GM12878 (cell line): ENCODE results near the gene ITGAV. TPM values are rescaled to one million over a fixed set of nuclear protein-coding genes. Genes with fewer than 3 reads are reported as not detected.

Experiments used
- ATAC-seq: fragments of 200-7000 bp; cut with Tn5 transposase; 3 replicates; pipeline ENCODE4 v1.9.1; 2020; ENCODE audit warnings: mild to moderate bottlenecking, moderate library complexity
- BruUV-seq: library from RNA; stranded (reverse); fragments of 400-500 nt; replicated peaks from 2 replicates; lab custom pipeline; 2021; lab: Mats Ljungman, UMichigan
- CTCF ChIA-PET: fragments of 300-600 bp; sonication (Branson Sonifier 250); formaldehyde crosslinking; extraction: SDS; loops from one replicate; lab custom pipeline; 2021; ENCODE audit warnings: inconsistent platforms; lab: Yijun Ruan, JAX
- POLR2A ChIA-PET: fragments of 350-600 bp; formaldehyde crosslinking; extraction: SDS; loops from one replicate; lab custom pipeline; 2021; ENCODE audit warnings: inconsistent platforms; lab: Charles Lee
- RAD21 ChIA-PET: fragments of 300-600 bp; sonication (Branson Sonifier 250); formaldehyde crosslinking; loops from one replicate; lab custom pipeline; 2023; ENCODE audit warnings: antibody characterized with exemption; ENCODE audit not compliant: unreplicated experiment; lab: Charles Lee
- SMC1A ChIA-PET: fragments of 300-600 bp; sonication (Branson Sonifier 250); formaldehyde crosslinking; loops from one replicate; lab custom pipeline; 2023; ENCODE audit not compliant: unreplicated experiment, uncharacterized antibody; lab: Charles Lee
- DNase-seq: peaks from one replicate; pipeline ENCODE4 v3.0.0-alpha.2; 2011; ENCODE audit warnings: low read depth, low spot score
- FAIRE-seq: peaks from 3 replicates; lab custom pipeline; 2011; peaks lifted over from hg19 to GRCh38; lab: Jason Lieb, UNC
- H2AFZ ChIP-seq: 2 replicates; pipeline ENCODE4 v1.6.0; 2011; ENCODE audit warnings: low read depth, low read length, control low read depth; ENCODE audit not compliant: control insufficient read depth
- H3K27ac ChIP-seq: 2 replicates; pipeline ENCODE4 v1.5.1; 2011; ENCODE audit warnings: control low read depth; ENCODE audit not compliant: control insufficient read depth, insufficient read depth
- H3K27me3 ChIP-seq, 2 experiments: replicated peaks in 1 of 2; 2 replicates each; pipeline versions ENCODE4 v1.6.0 to v1.6.1; 2011; ENCODE audit warnings: low read length in 1 of 2; ENCODE audit not compliant: control insufficient read depth in 2 of 2, insufficient read depth in 2 of 2
- H3K36me3 ChIP-seq, 2 experiments: 2 replicates each; pipeline ENCODE4 v1.5.1; 2011; ENCODE audit warnings: low read length in 1 of 2; ENCODE audit not compliant: control insufficient read depth in 2 of 2, insufficient read depth in 2 of 2
- H3K4me1 ChIP-seq: 2 replicates; pipeline ENCODE4 v1.6.1; 2011; ENCODE audit warnings: mild to moderate bottlenecking, low read length, moderate library complexity, mixed read lengths; ENCODE audit not compliant: control insufficient read depth, insufficient read depth
- H3K4me2 ChIP-seq: 2 replicates; pipeline ENCODE4 v1.6.0; 2011; ENCODE audit warnings: control low read depth; ENCODE audit not compliant: control insufficient read depth, insufficient read depth
- H3K4me3 ChIP-seq: fragments of 200-600 bp; sonication (generic); 2 replicates; pipeline ENCODE4 v1.5.1; 2016
- H3K79me2 ChIP-seq: 2 replicates; pipeline ENCODE4 v1.6.0; 2011; ENCODE audit warnings: low read length; ENCODE audit not compliant: control insufficient read depth, insufficient read depth
- H3K9ac ChIP-seq: 2 replicates; pipeline ENCODE4 v1.8.0; 2011; ENCODE audit warnings: low read length, control low read depth, mixed read lengths; ENCODE audit not compliant: control insufficient read depth, insufficient read depth
- H3K9me3 ChIP-seq: replicated peaks from 3 replicates; pipeline ENCODE4 v1.5.1; 2011; ENCODE audit warnings: mild to moderate bottlenecking, low read length; ENCODE audit not compliant: control insufficient read depth, insufficient read depth
- H4K20me1 ChIP-seq: 2 replicates; pipeline ENCODE4 v1.6.0; 2011; ENCODE audit not compliant: control insufficient read depth, insufficient read depth
- CHD4 ChIP-seq: fragments of 200-600 bp; sonication (generic); IDR thresholded peaks from 2 replicates; pipeline ENCODE4 v1.6.1; 2016; ENCODE audit warnings: mild to moderate bottlenecking
- CUX1 ChIP-seq: IDR thresholded peaks from 2 replicates; pipeline ENCODE4 v1.6.1; 2012; ENCODE audit warnings: improper control_type of control experiment, low read depth, low read length; ENCODE audit not compliant: insufficient replicate concordance
- PAX8 ChIP-seq: fragments of 450-650 bp; IDR thresholded peaks from 2 replicates; pipeline ENCODE4 v1.6.1; 2017; ENCODE audit warnings: mild to moderate bottlenecking, moderate library complexity
- RAD21 ChIP-seq: IDR thresholded peaks from 2 replicates; pipeline ENCODE4 v1.6.1; 2011; ENCODE audit warnings: mild to moderate bottlenecking, low read depth, low read length, moderate library complexity; ENCODE audit not compliant: insufficient read depth
- STAT3 ChIP-seq: IDR thresholded peaks from 2 replicates; pipeline ENCODE4 v1.6.1; 2011; ENCODE audit warnings: low read depth, low read length, improper control_type of control experiment
- USF2 ChIP-seq: IDR thresholded peaks from 2 replicates; pipeline ENCODE4 v1.6.1; 2011; ENCODE audit warnings: low read depth, low read length, improper control_type of control experiment, borderline replicate concordance
- WGBS: methylation state at CpG from one replicate; pipeline ENCODE4 v1.1.6; 2016; ENCODE audit warnings: low lambda C conversion rate; ENCODE audit not compliant: insufficient replicate concordance, insufficient coverage; ENCODE audit errors: missing lambda C conversion rate; 5-methylcytosine and 5-hydroxymethylcytosine counted together
- in situ Hi-C: fragments of 300-500 bp; cut with MboI; formaldehyde crosslinking; loops from 9 replicates; pipeline ENCODE4 v1.14.3; 2018; ENCODE audit warnings: mixed read lengths
- intact Hi-C: fragments of 100-400 bp; cut with micrococcal nuclease; formaldehyde crosslinking; loops from one replicate; pipeline ENCODE4 v1.14.2; 2022; ENCODE audit not compliant: unreplicated experiment
- polyA plus RNA-seq, 11 experiments: library from polyadenylated mRNA; depleted of rRNA in 4 of 11; unstranded in 6 of 11; stranded (reverse) in 5 of 11; fragments of >200 nt; fragmentation: Nextera tagmentation in 4 of 11; fragmentation: Illumina TruSeq in 1 of 11; extraction: Ambion mirVana in 4 of 11; extraction: Trizol in 1 of 11; gene quantifications; 1 replicate in 1 of 11; 2 replicates in 10 of 11; pipeline versions ENCODE4 v1.2.1 to v1.2.3, GENCODE V29; 2011 to 2016; ENCODE audit warnings: inconsistent platforms in 2 of 11, missing spikeins in 2 of 11, low read depth in 1 of 11
- total RNA-seq, 4 experiments: library from RNA; depleted of rRNA in 3 of 4; stranded (reverse); fragments of >200 nt in 3 of 4; fragmentation: Illumina TruSeq in 1 of 4; extraction: Trizol in 1 of 4; gene quantifications; 2 replicates each; pipeline versions ENCODE4 v1.2.1 to v1.2.3, GENCODE V29; 2013 to 2021

ITGAV gene
- total and polyA plus RNA-seq, 10 of the 15 experiments (the other 5 are each of a cell fraction or from before 2014, with no cell fraction given): 2.1 to 10.8 (median 6.1) TPM

GRCh38 chr2:186725783-186726182, 135.9 kb downstream of the ITGAV start (continued):
- TF ChIP-seq USF2 (no peak), STAT3 (no peak)
- TF ChIP-seq, all 136 proteins: peak for 0

GRCh38 chr2:186726938-186727337, 137.1 kb downstream of the ITGAV start:
- H3K4me2 ChIP-seq: no peak overlapping the region
- no peaks in the 10 kb centered on the region; the same call in 2 of the 3 replicates for H3K9me3 ChIP-seq
- in situ Hi-C loops (no loop called here), intact Hi-C loops (no loop called here)
- no peaks in the 10 kb centered on the region for H3K27me3 ChIP-seq
- no peak overlapping the region for H3K9ac ChIP-seq
- ChIA-PET RAD21 (no interaction called here), CTCF (interaction anchor here (0.6 kb wide), 1 partner anchor 154 kb away, joined by 3 read pairs; no protein-coding TSS in a partner anchor), POLR2A (no interaction called here), SMC1A (no interaction called here)
- TF ChIP-seq PAX8 (no peak), RAD21 (no peak), CHD4 (no peak), CUX1 (no peak)
- no peaks in the 10 kb centered on the region for H3K79me2 ChIP-seq
- FAIRE-seq (no peak), DNase-seq (no peak), ATAC-seq (no peak)
- H2AFZ ChIP-seq: no peak overlapping the region
- H3K36me3 ChIP-seq: no peaks in the 10 kb centered on the region
- no peak overlapping the region for H3K4me3 ChIP-seq
- BruUV-seq: no TSS peak
- H3K27ac ChIP-seq: no peak overlapping the region
- H3K4me1 ChIP-seq: no peaks in the 10 kb centered on the region
- H4K20me1 ChIP-seq: no peaks in the 10 kb centered on the region
- WGBS: 6% methylated on average over 3 of the region's 3 CpGs
